Lower leg skin (tissue), 4 donors: ENCODE results near the gene TFF2. TPM values are rescaled to one million over a fixed set of nuclear protein-coding genes. Genes with fewer than 3 reads are reported as not detected.

Experiments used
- DNase-seq, 2 donors: peaks; one replicate each; pipeline ENCODE4 v3.0.0-alpha.2; 2019; ENCODE audit warnings: low spot score in 2 of 2
- H3K4me3 ChIP-seq: fragments of 200-600 bp; sonication (generic); 2 replicates; pipeline ENCODE4 v1.5.1; 2017; ENCODE audit warnings: mild to moderate bottlenecking, low read depth; ENCODE audit not compliant: poor library complexity, severe bottlenecking
- POLR2A ChIP-seq, 2 donors: fragments of 450-650 bp; IDR thresholded peaks; one replicate each; pipeline ENCODE4 v1.6.1; 2016 to 2017; ENCODE audit warnings: antibody characterized with exemption in 2 of 2, mild to moderate bottlenecking in 1 of 2, moderate library complexity in 1 of 2
- WGBS, 2 donors: methylation state at CpG; one replicate each; pipeline ENCODE4 v1.1.5; 2018; 5-methylcytosine and 5-hydroxymethylcytosine counted together
- intact Hi-C: fragments of 100-400 bp; cut with DNase I; formaldehyde crosslinking; loops from one replicate; pipeline ENCODE4 v1.15.0; 2023; ENCODE audit warnings: low total_unique reads
- total RNA-seq, 4 donors: library from RNA; depleted of rRNA; stranded (reverse); fragments of >200 nt; gene quantifications; one replicate each; pipeline ENCODE4 v1.1.0, GENCODE V29; 2016
- TF ChIP-seq, protein P1 (sequence below), 3 donors: fragments of 450-650 bp; IDR thresholded peaks; one replicate each; pipeline ENCODE4 v1.5.1; 2016; ENCODE audit warnings: antibody characterized with exemption in 3 of 3, mild to moderate bottlenecking in 3 of 3, moderate library complexity in 2 of 3

TFF2 gene
- total RNA-seq, 4 donors from 2014 or later: not detected

- no peak for TF ChIP-seq POLR2A (IDR thresholded peaks at IDR 0.05)
- TF ChIP-seq, protein P1, sequence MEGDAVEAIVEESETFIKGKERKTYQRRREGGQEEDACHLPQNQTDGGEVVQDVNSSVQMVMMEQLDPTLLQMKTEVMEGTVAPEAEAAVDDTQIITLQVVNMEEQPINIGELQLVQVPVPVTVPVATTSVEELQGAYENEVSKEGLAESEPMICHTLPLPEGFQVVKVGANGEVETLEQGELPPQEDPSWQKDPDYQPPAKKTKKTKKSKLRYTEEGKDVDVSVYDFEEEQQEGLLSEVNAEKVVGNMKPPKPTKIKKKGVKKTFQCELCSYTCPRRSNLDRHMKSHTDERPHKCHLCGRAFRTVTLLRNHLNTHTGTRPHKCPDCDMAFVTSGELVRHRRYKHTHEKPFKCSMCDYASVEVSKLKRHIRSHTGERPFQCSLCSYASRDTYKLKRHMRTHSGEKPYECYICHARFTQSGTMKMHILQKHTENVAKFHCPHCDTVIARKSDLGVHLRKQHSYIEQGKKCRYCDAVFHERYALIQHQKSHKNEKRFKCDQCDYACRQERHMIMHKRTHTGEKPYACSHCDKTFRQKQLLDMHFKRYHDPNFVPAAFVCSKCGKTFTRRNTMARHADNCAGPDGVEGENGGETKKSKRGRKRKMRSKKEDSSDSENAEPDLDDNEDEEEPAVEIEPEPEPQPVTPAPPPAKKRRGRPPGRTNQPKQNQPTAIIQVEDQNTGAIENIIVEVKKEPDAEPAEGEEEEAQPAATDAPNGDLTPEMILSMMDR (IDR thresholded peaks at IDR 0.05): no peak
- WGBS, 2 donors: 48 to 69% methylated on average over 32 of the region's 32 CpGs
- no peak for DNase-seq
- intact Hi-C loops: no loop called here
- no peak overlapping the region for H3K4me3 ChIP-seq
These were observed 25.7 kb upstream of the TFF2 start for GRCh38 chr21:42376338-42376982.

GRCh38 chr21:42375966-42376337 lies 25.2 kb upstream of the TFF2 start:
- intact Hi-C loops: no loop called here
- 57 to 96% methylated on average over 1 to 3 of the region's 3 CpGs for WGBS, 2 donors

GRCh38 chr21:42375506-42375905 lies 24.7 kb upstream of the TFF2 start:
- intact Hi-C loops: no loop called here
- DNase-seq: no peak
- TF ChIP-seq POLR2A (IDR thresholded peaks at IDR 0.05): no peak
- TF ChIP-seq, protein P1 (IDR thresholded peaks at IDR 0.05): no peak
- 57 to 69% methylated on average over 10 to 11 of the region's 11 CpGs for WGBS, 2 donors
- H3K4me3 ChIP-seq: no peak overlapping the region

More at GRCh38 chr21:42375966-42376337, 25.2 kb upstream of the TFF2 start:
- no peak for DNase-seq
- no peak for TF ChIP-seq POLR2A (IDR thresholded peaks at IDR 0.05)
- H3K4me3 ChIP-seq: no peak overlapping the region

GRCh38 chr21:42374864-42375499 lies 24.2 kb upstream of the TFF2 start:
- no peak overlapping the region for H3K4me3 ChIP-seq
- TF ChIP-seq, protein P1 (IDR thresholded peaks at IDR 0.05): no peak
- no peak for TF ChIP-seq POLR2A (IDR thresholded peaks at IDR 0.05)
- no peak for DNase-seq
- intact Hi-C loops: no loop called here
- 23 to 27% methylated on average over 22 to 23 of the region's 23 CpGs for WGBS, 2 donors

DNA sequence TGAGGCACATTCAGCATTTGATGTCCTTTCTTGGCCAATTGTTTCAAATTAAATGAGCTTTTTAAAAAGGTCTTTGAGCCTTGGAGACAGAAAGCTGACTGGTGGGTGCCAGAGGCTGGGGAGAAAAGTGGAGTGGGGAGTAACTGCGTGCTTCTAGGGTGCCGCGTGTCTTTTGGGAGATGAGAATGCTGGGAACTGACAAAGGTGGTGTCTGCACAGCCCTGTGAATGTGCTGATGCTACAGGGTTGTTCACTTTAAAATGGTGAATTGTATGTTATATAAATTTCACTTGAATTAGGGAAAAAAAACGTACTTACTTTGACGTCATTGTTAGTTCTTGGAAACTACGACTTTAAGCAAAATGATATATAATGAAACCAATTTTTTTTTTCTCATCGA lies 23.7 kb upstream of the TFF2 start:
- intact Hi-C loops: no loop called here
- TF ChIP-seq, protein P1 (IDR thresholded peaks at IDR 0.05): no peak
- no peak for TF ChIP-seq POLR2A (IDR thresholded peaks at IDR 0.05)
- DNase-seq: no peak
- WGBS, 2 donors: 47 to 51% methylated on average over 7 of the region's 7 CpGs
- no peak overlapping the region for H3K4me3 ChIP-seq

DNA sequence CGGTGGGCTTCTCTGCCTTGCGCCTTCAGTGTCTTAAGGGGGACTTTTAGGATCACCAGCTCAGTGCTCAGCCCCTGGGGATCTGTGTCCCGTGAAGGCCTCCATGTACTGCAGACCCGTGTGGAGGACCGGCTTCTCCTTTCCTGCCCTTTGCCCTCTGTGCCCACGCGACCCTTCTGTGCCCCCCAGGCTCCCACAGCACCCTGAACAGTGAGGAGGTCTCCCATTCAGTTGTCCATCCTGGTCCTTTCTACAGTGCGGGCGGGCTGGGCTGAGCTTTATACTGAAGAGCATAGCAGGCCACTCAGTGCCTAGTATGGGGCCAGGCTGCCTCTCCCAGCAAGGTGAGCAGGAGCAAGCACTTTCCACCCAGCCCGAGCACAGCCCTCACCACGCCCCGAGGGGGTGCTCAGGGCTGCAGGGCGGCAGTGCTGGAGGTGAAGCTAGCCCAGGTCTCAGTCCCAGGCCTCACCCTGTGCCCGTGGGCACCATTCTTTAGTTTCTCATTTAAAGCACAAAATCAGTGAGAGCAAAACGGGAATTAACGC lies 23.2 kb upstream of the TFF2 start:
- no peak overlapping the region for H3K4me3 ChIP-seq
- intact Hi-C loops: no loop called here
- 59 to 74% methylated on average over 15 of the region's 16 CpGs for WGBS, 2 donors
- TF ChIP-seq, protein P1 (IDR thresholded peaks at IDR 0.05): no peak
- no peak for TF ChIP-seq POLR2A (IDR thresholded peaks at IDR 0.05)
- DNase-seq: no peak
